Brain microvascular endothelial cell (primary cell): ENCODE results near the gene GPR137.
"Not testable (repeated sequence)": the region's sequence is repeated elsewhere in the genome, so short reads cannot be mapped to it uniquely, and the experiment has no call there.

Source experiments
- DNase-seq: peaks from one replicate; pipeline ENCODE4 v3.0.0-alpha.2; 2020
- H3K27ac ChIP-seq: fragments of 250-450 bp; sonication (Bioruptor Pico); 2 replicates; pipeline ENCODE4 v1.5.1; 2020; ENCODE audit warnings: mild to moderate bottlenecking, moderate library complexity
- H3K27me3 ChIP-seq: fragments of 250-450 bp; sonication (Bioruptor Pico); replicated peaks from 2 replicates; pipeline ENCODE4 v1.5.1; 2020; ENCODE audit warnings: mild to moderate bottlenecking
- H3K36me3 ChIP-seq: fragments of 250-450 bp; sonication (Bioruptor Pico); replicated peaks from 2 replicates; pipeline ENCODE4 v1.5.1; 2020; ENCODE audit warnings: mild to moderate bottlenecking
- H3K4me3 ChIP-seq: 2 replicates; pipeline ENCODE4 v1.5.1; 2011; ENCODE audit warnings: low read depth, mild to moderate bottlenecking, control low read depth, low read length, moderate library complexity
- CTCF ChIP-seq: IDR thresholded peaks from 2 replicates; pipeline ENCODE4 v1.5.1; 2011; ENCODE audit warnings: low read depth, mild to moderate bottlenecking, moderate library complexity, low read length, control low read depth, inconsistent platforms; ENCODE audit errors: missing control alignments
- in situ Hi-C: cut with HindIII; loops from 2 replicates; pipeline ENCODE4 v1.10.0; 2017; ENCODE audit warnings: low sequenced_read_pairs, low pct_ligation_motif_present

GPR137 gene

GRCh38 chr11:64314146-64314804, 28.6 kb downstream of the GPR137 start:
- in situ Hi-C loops, result no loop called here
- DNase-seq, result no peak
- Histone ChIP-seq H3K27ac (no peak overlapping the region), H3K36me3 (peaks cover 14% of the 10 kb centered on the region), H3K4me3 (no peak overlapping the region), H3K27me3 (no peaks in the 10 kb centered on the region)
- peak; percentile 45 for TF ChIP-seq CTCF

- Histone ChIP-seq H3K27me3 (no peaks in the 10 kb centered on the region), H3K27ac (no peak overlapping the region), H3K4me3 (no peak overlapping the region), H3K36me3 (peaks cover 14% of the 10 kb centered on the region)
- no peak for DNase-seq
- in situ Hi-C loops, result no loop called here
- no peak for TF ChIP-seq CTCF
These were observed 29.3 kb downstream of the GPR137 start for GRCh38 chr11:64314805-64315561.

- H3K4me3 ChIP-seq, result peak overlapping the region; percentile 3
- in situ Hi-C loops, DNase-seq, H3K27me3 ChIP-seq, H3K27ac ChIP-seq: not testable (repeated sequence)
- peaks cover 20% of the 10 kb centered on the region for H3K36me3 ChIP-seq
These were observed 30.2 kb downstream of the GPR137 start for GRCh38 chr11:64315667-64316526.

- peak overlapping the region; percentile 94 for H3K27ac ChIP-seq
- in situ Hi-C loops, result no loop called here
- H3K27me3 ChIP-seq, result no peaks in the 10 kb centered on the region
- TF ChIP-seq CTCF, result peak; percentile 20
- peaks cover 25% of the 10 kb centered on the region for H3K36me3 ChIP-seq
- H3K4me3 ChIP-seq, result peak overlapping the region; percentile 94
- no peak for DNase-seq
These were observed 31.1 kb downstream of the GPR137 start for GRCh38 chr11:64316672-64317324.

GRCh38 chr11:64317325-64317960, 31.8 kb downstream of the GPR137 start, which contains the start of gene TRMT112:
Gene TRMT112 (minus strand): TSS chr11:64317559. CDS start chr11:64317526, 33 bp downstream.
- Histone ChIP-seq H3K27me3 (no peaks in the 10 kb centered on the region), H3K4me3 (peak within 1 kb of the TSS; percentile 94), H3K36me3 (peaks cover 30% of the 10 kb centered on the region), H3K27ac (peak within 1 kb of the TSS; percentile 94)
- in situ Hi-C loops, result no loop called here
- TF ChIP-seq CTCF, result no peak
- DNase-seq, result peak; percentile 95
